Measurements from ENCODE around the gene GOLGA8S.
A peak's percentile ranks its signal among the peaks of the same experiment; 100 is the strongest.
"Not testable (repeated sequence)": the region's sequence is repeated elsewhere in the genome, so short reads cannot be mapped to it uniquely, and the experiment has no call there.

GOLGA8S gene

GRCh38 chr15:23354448-23354847 lies at the start of gene GOLGA8S:
Gene GOLGA8S, plus strand, starts transcription at chr15:23354748. Its CDS starts 62 bp downstream, at chr15:23354810.
- TF ChIP-seq ZBTB7A (IDR thresholded peaks at IDR 0.05; ENCODE audit: low read depth); TEAD4 (IDR thresholded peaks at IDR 0.05); CEBPB (IDR thresholded peaks at IDR 0.05): not testable (repeated sequence)

- not testable (repeated sequence) for TF ChIP-seq FOXM1 (IDR thresholded peaks at IDR 0.05; ENCODE audit: borderline replicate concordance, low read depth); CREB1 (IDR thresholded peaks at IDR 0.05; ENCODE audit: low read depth); EP300 (IDR thresholded peaks at IDR 0.05; ENCODE audit: borderline replicate concordance)
Observed at GRCh38 chr15:23334096-23334495, 20.5 kb upstream of the GOLGA8S start, which contains the start of gene GOLGA6L26. Gene GOLGA6L26, minus strand, starts transcription at chr15:23334196. Its CDS starts 61 bp downstream, at chr15:23334135.

- TF ChIP-seq RAD21 (IDR thresholded peaks at IDR 0.05; ENCODE audit: low read depth): peak; percentile 18; the same call in 1 of the 2 replicates
Observed at GRCh38 chr15:23362622-23363021, 8.1 kb downstream of the GOLGA8S start.

GRCh38 chr15:23370578-23370977 lies 16.0 kb downstream of the GOLGA8S start:
- TF ChIP-seq YY1 (IDR thresholded peaks at IDR 0.05; ENCODE audit: low read depth): no peak
- no peak for TF ChIP-seq CREB1 (IDR thresholded peaks at IDR 0.05; ENCODE audit: low read depth)
- no peak for TF ChIP-seq TAF1 (IDR thresholded peaks at IDR 0.05; ENCODE audit: low read depth)
- TF ChIP-seq USF1 (IDR thresholded peaks at IDR 0.05): no peak
- TF ChIP-seq CEBPB (IDR thresholded peaks at IDR 0.05): no peak
- no peak for TF ChIP-seq NFIC (IDR thresholded peaks at IDR 0.05)
- no peak for TF ChIP-seq EP300 (IDR thresholded peaks at IDR 0.05; ENCODE audit: borderline replicate concordance)
- no peak for TF ChIP-seq RAD21 (IDR thresholded peaks at IDR 0.05; ENCODE audit: low read depth)
- TF ChIP-seq FOXM1 (IDR thresholded peaks at IDR 0.05; ENCODE audit: borderline replicate concordance, low read depth): no peak
- TF ChIP-seq ZBTB7A (IDR thresholded peaks at IDR 0.05; ENCODE audit: low read depth): no peak
- no peak for TF ChIP-seq EGR1 (IDR thresholded peaks at IDR 0.05)
- TF ChIP-seq TCF12 (IDR thresholded peaks at IDR 0.05; ENCODE audit: low read depth): no peak
- TF ChIP-seq MAX (IDR thresholded peaks at IDR 0.05): no peak
- no peak for TF ChIP-seq TEAD4 (IDR thresholded peaks at IDR 0.05)
- no peak for TF ChIP-seq REST (IDR thresholded peaks at IDR 0.05; ENCODE audit: low read depth)

GRCh38 chr15:23372284-23372683 lies 17.7 kb downstream of the GOLGA8S start:
- TF ChIP-seq EGR1 (IDR thresholded peaks at IDR 0.05) (no peak), TAF1 (IDR thresholded peaks at IDR 0.05; ENCODE audit: low read depth) (no peak), MAX (IDR thresholded peaks at IDR 0.05) (no peak), TEAD4 (IDR thresholded peaks at IDR 0.05) (no peak), CEBPB (IDR thresholded peaks at IDR 0.05) (no peak), RAD21 (IDR thresholded peaks at IDR 0.05; ENCODE audit: low read depth) (no peak), CREB1 (IDR thresholded peaks at IDR 0.05; ENCODE audit: low read depth) (no peak)

GRCh38 chr15:23384371-23384770 lies 29.8 kb downstream of the GOLGA8S start:
- TF ChIP-seq REST (IDR thresholded peaks at IDR 0.05; ENCODE audit: low read depth) (no peak), FOXM1 (IDR thresholded peaks at IDR 0.05; ENCODE audit: borderline replicate concordance, low read depth) (no peak), USF1 (IDR thresholded peaks at IDR 0.05) (no peak), TCF12 (IDR thresholded peaks at IDR 0.05; ENCODE audit: low read depth) (no peak), RAD21 (IDR thresholded peaks at IDR 0.05; ENCODE audit: low read depth) (no peak), ZBTB7A (IDR thresholded peaks at IDR 0.05; ENCODE audit: low read depth) (no peak), YY1 (IDR thresholded peaks at IDR 0.05; ENCODE audit: low read depth) (no peak), MAX (IDR thresholded peaks at IDR 0.05) (no peak)

Measured in Ishikawa (cell line).